Fibroblast of mammary gland (primary cell): ENCODE data around the gene OTOR.

ENCODE experiments used
- DNase-seq: peaks from one replicate; pipeline ENCODE4 v3.0.0-alpha.2; 2010; ENCODE audit warnings: low read depth
- H3K4me3 ChIP-seq: 2 replicates; pipeline ENCODE4 v1.5.1; 2011; ENCODE audit warnings: low read depth, mild to moderate bottlenecking, low read length, moderate library complexity; ENCODE audit not compliant: control insufficient read depth
- CTCF ChIP-seq: conservative IDR thresholded peaks from 2 replicates; pipeline ENCODE4 v1.5.1; 2011; ENCODE audit warnings: low read depth, low read length, inconsistent platforms; ENCODE audit not compliant: control insufficient read depth, insufficient read depth

The OTOR gene

GRCh38 chr20:16729080-16729479 lies 19.1 kb upstream of the OTOR start:
- H3K4me3 ChIP-seq = no peak overlapping the region
- no peak for DNase-seq
- no peak for TF ChIP-seq CTCF

DNA sequence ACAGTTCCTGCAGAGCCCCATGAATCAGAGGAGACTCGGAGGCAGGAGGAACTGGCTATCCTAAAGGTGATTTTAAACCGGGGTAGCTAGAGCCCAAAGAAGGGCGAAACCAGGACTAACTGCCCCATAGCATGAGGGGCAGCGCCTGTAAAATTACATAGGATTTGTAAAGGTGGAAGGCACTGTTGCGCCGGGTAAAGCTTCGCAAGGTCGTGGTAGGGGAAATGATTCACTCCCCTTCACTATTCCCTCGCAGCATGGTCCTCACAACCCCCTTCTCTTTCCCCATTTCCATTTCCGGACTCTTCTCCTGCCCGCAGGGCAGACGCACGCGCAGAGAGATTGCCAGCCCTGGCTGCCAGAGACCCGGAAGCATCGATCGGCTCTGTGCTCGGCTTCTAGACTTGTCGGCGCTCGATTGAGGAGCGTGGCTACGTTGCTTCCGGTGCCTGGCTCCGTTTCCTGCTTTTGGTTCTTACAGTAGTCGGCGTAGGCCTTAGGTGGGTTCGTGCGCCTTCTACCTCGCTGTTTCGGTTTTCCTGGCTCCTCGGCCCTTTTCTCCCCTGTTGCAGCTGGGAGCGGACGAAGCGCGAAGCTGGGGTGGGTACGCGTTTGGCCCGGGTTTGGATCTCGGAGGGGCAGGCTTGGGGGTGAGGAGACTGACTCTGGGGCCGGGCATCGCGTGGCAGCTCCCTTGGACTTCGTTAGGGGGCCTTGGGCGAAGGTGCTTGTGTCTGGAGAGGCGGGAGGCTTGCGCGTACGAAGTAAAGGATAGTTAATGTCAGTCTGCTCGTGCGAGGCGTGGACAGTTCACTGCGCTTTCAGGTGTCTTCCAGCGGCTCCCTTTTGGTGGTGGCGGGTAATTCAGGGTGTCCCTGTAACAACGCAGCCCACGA lies 18.3 kb upstream of the OTOR start, which contains the start of gene SNRPB2:
Gene SNRPB2, plus strand, starts transcription at position 462 of the 896 bp plus-strand sequence. CDS start 1,677 bp downstream, outside the sequence.
- DNase-seq = peak; percentile 95
- H3K4me3 ChIP-seq = peak within 1 kb of the TSS; percentile 97
- TF ChIP-seq CTCF = no peak

GRCh38 chr20:16732506-16733152 lies 15.5 kb upstream of the OTOR start:
- H3K4me3 ChIP-seq = no peak overlapping the region
- TF ChIP-seq CTCF = no peak
- DNase-seq = peak; percentile 7

GRCh38 chr20:16740365-16741072 lies 7.6 kb upstream of the OTOR start:
- no peak for TF ChIP-seq CTCF
- H3K4me3 ChIP-seq = no peak overlapping the region
- no peak for DNase-seq

- TF ChIP-seq CTCF = no peak
- H3K4me3 ChIP-seq = no peak overlapping the region
- DNase-seq = no peak
Observed at GRCh38 chr20:16744178-16744807, 3.9 kb upstream of the OTOR start.

- no peak for TF ChIP-seq CTCF
- H3K4me3 ChIP-seq = no peak overlapping the region
- DNase-seq = no peak
Observed at GRCh38 chr20:16745204-16745603, 3.0 kb upstream of the OTOR start.
